Urinary bladder (tissue), 4 donors: Measurements from ENCODE around the gene DNM3. TPM values are rescaled to one million over a fixed set of nuclear protein-coding genes. Genes with fewer than 3 reads are reported as not detected.

ENCODE experiments used
- DNase-seq: peaks from one replicate; pipeline ENCODE4 v3.0.0-alpha.2; 2015; ENCODE audit errors: extremely low spot score
- H3K27ac ChIP-seq: one replicate; pipeline ENCODE4 v1.5.1; 2013; ENCODE audit warnings: low read depth, mild to moderate bottlenecking, moderate library complexity
- H3K36me3 ChIP-seq: one replicate; pipeline ENCODE4 v1.6.1; 2013; ENCODE audit warnings: mild to moderate bottlenecking, moderate library complexity; ENCODE audit not compliant: insufficient read depth
- H3K4me1 ChIP-seq: one replicate; pipeline ENCODE4 v1.6.1; 2013; ENCODE audit warnings: mild to moderate bottlenecking, moderate library complexity; ENCODE audit not compliant: insufficient read depth
- H3K4me3 ChIP-seq: one replicate; pipeline ENCODE4 v1.5.1; 2013; ENCODE audit warnings: low read depth, low read length
- WGBS: extraction: QIAGEN DNeasy Blood & Tissue Kit; methylation state at CpG from one replicate; pipeline ENCODE4 v1.1.7; 2013; 5-methylcytosine and 5-hydroxymethylcytosine counted together
- polyA plus RNA-seq: library from polyadenylated mRNA; stranded (reverse); fragments of 200-250 nt; gene quantifications from one replicate; pipeline ENCODE4 v1.2.3, GENCODE V29; 2013
- total RNA-seq: library from RNA; depleted of rRNA; stranded (reverse); fragments of >200 nt; gene quantifications from one replicate; pipeline ENCODE4 v1.2.3, GENCODE V29; 2014
- donor health status: healthy with polysubstance abuse.
- donor health status: healthy.

The DNM3 gene
- total and polyA plus RNA-seq, 2 donors: 3.2 to 11.7 TPM

GRCh38 chr1:172442404-172442803 is 601.1 kb downstream of the DNM3 start:
- DNase-seq: no peak
- peaks cover 4% of the 10 kb centered on the region for H3K4me1 ChIP-seq
- H3K27ac ChIP-seq: no peak overlapping the region
- 97% methylated on average over 6 of the region's 6 CpGs for WGBS
- no peak overlapping the region for H3K4me3 ChIP-seq
- H3K36me3 ChIP-seq: no peaks in the 10 kb centered on the region

GRCh38 chr1:172442843-172443565 is 601.7 kb downstream of the DNM3 start:
- Histone ChIP-seq H3K4me3 (peak overlapping the region; percentile 91), H3K36me3 (no peaks in the 10 kb centered on the region), H3K4me1 (peaks cover 4% of the 10 kb centered on the region), H3K27ac (no peak overlapping the region)
- WGBS: 68% methylated on average over 3 of the region's 3 CpGs
- no peak for DNase-seq

- 4% methylated on average over 43 of the region's 43 CpGs for WGBS
- peak within 1 kb of the TSS; percentile 14 for H3K27ac ChIP-seq
- no peak for DNase-seq
- peak within 1 kb of the TSS; percentile 91 for H3K4me3 ChIP-seq
- H3K4me1 ChIP-seq: peaks cover 4% of the 10 kb centered on the region
- H3K36me3 ChIP-seq: no peaks in the 10 kb centered on the region
Observed at GRCh38 chr1:172443666-172444453, 602.6 kb downstream of the DNM3 start, which contains the start of gene PIGC. PIGC (minus strand) TSS chr1:172444069; CDS start chr1:172442622, 1,447 bp downstream.

GRCh38 chr1:172446547-172446946 is 605.2 kb downstream of the DNM3 start:
- Histone ChIP-seq H3K27ac (no peak overlapping the region), H3K4me1 (no peaks in the 10 kb centered on the region), H3K4me3 (no peak overlapping the region), H3K36me3 (no peaks in the 10 kb centered on the region)
- DNase-seq: no peak
- WGBS: 88% methylated on average over 3 of the region's 3 CpGs

- H3K4me1 ChIP-seq: no peaks in the 10 kb centered on the region
- no peak overlapping the region for H3K4me3 ChIP-seq
- WGBS: 83% methylated on average over 2 of the region's 2 CpGs
- DNase-seq: no peak
- H3K36me3 ChIP-seq: no peaks in the 10 kb centered on the region
- H3K27ac ChIP-seq: no peak overlapping the region
Observed at GRCh38 chr1:172447641-172448040, 606.3 kb downstream of the DNM3 start.

- WGBS: 84% methylated on average over 6 of the region's 6 CpGs
- DNase-seq: no peak
- Histone ChIP-seq H3K4me3 (no peak overlapping the region), H3K4me1 (no peaks in the 10 kb centered on the region), H3K27ac (no peak overlapping the region), H3K36me3 (no peaks in the 10 kb centered on the region)
Observed at GRCh38 chr1:172448995-172449584, 607.8 kb downstream of the DNM3 start.

- no peaks in the 10 kb centered on the region for H3K4me1 ChIP-seq
- H3K27ac ChIP-seq: no peak overlapping the region
- H3K4me3 ChIP-seq: no peak overlapping the region
- WGBS: 41% methylated on average over 18 of the region's 18 CpGs
- H3K36me3 ChIP-seq: no peaks in the 10 kb centered on the region
- DNase-seq: no peak
Observed at GRCh38 chr1:172449585-172450523, 608.6 kb downstream of the DNM3 start.

GRCh38 chr1:172450524-172450885 is 609.2 kb downstream of the DNM3 start:
- WGBS: 59% methylated on average over 7 of the region's 7 CpGs
- DNase-seq: no peak
- no peaks in the 10 kb centered on the region for H3K4me1 ChIP-seq
- H3K4me3 ChIP-seq: no peak overlapping the region
- H3K36me3 ChIP-seq: no peaks in the 10 kb centered on the region
- H3K27ac ChIP-seq: no peak overlapping the region

- WGBS: 62% methylated on average over 2 of the region's 2 CpGs
- H3K36me3 ChIP-seq: no peaks in the 10 kb centered on the region
- no peaks in the 10 kb centered on the region for H3K4me1 ChIP-seq
- H3K4me3 ChIP-seq: no peak overlapping the region
- no peak for DNase-seq
- no peak overlapping the region for H3K27ac ChIP-seq
Observed at GRCh38 chr1:172451002-172451443, 609.7 kb downstream of the DNM3 start.

- no peak for DNase-seq
- H3K27ac ChIP-seq: no peak overlapping the region
- H3K4me3 ChIP-seq: no peak overlapping the region
- H3K36me3 ChIP-seq: no peaks in the 10 kb centered on the region
- H3K4me1 ChIP-seq: no peaks in the 10 kb centered on the region
- 78% methylated on average over 7 of the region's 7 CpGs for WGBS
Observed at GRCh38 chr1:172452536-172453152, 611.3 kb downstream of the DNM3 start.

- WGBS: 76% methylated on average over 6 of the region's 6 CpGs
- H3K27ac ChIP-seq: no peak overlapping the region
- DNase-seq: no peak
- H3K36me3 ChIP-seq: no peaks in the 10 kb centered on the region
- no peak overlapping the region for H3K4me3 ChIP-seq
- H3K4me1 ChIP-seq: no peaks in the 10 kb centered on the region
Observed at GRCh38 chr1:172453153-172453545, 611.9 kb downstream of the DNM3 start.

- Histone ChIP-seq H3K27ac (no peak overlapping the region), H3K36me3 (no peaks in the 10 kb centered on the region), H3K4me3 (no peak overlapping the region), H3K4me1 (no peaks in the 10 kb centered on the region)
- WGBS: 76% methylated on average over 1 of the region's 1 CpG
- no peak for DNase-seq
Observed at GRCh38 chr1:172453607-172454006, 612.3 kb downstream of the DNM3 start.

- Histone ChIP-seq H3K27ac (no peak overlapping the region), H3K4me3 (no peak overlapping the region), H3K4me1 (no peaks in the 10 kb centered on the region), H3K36me3 (no peaks in the 10 kb centered on the region)
- DNase-seq: no peak
- 81% methylated on average over 1 of the region's 1 CpG for WGBS
Observed at GRCh38 chr1:172455451-172455850, 614.2 kb downstream of the DNM3 start.
